ENCODE results near the gene KRT12.
"Not testable (repeated sequence)": the region's sequence is repeated elsewhere in the genome, so short reads cannot be mapped to it uniquely, and the experiment has no call there.

Gene KRT12

DNA sequence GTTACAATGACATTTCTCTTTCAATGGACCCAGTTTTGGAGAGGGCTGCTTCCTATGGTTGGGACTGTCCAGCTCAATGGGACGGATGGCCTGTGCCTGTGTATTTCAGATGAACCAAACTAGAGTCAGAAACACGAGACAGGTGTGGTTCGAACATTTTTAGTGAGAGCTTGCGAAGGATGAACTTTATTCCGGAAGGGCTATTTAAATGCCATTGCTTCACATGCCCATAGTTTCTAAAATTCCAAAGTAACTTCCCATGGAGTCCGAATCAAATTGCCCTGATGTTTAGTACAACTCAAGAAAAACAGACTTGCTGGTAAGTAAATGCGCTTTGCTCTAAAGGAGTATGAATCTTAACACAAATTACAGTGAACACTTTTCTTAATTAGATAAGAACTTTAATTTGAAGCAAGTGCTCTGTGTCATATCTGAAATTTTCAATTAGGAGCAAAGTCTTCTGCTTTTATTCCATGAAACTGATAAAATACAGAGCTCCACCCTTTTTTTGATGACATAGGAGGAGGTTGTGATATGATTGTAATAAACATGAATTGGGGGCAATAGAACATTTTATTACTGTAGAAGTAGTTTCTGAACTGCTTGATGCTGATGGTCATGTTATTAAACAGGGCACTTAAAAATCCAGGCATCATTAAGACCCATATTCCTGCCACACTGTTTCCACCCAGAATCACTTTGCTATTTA lies 16.8 kb upstream of the KRT12 start:
- no peak for FAIRE-seq

DNA sequence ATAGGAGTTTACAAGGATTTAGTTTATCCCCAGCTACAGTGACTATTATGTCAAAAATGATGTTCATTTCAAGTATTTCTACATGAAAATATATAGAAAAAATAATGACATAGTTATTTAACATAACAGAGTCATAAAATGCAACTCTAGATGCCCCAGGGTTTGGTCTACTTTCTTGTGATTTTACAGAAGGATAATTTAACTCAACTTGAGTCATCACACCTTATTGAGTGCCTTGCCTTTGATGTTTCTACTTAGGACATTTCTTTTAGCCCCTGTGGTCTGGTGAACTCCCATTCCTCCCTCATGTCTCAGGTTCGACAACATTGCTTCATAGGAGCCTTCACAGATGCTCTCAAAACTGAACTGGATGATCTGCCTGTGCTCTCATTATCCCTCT lies 16.0 kb upstream of the KRT12 start:
- no peak for FAIRE-seq

DNA sequence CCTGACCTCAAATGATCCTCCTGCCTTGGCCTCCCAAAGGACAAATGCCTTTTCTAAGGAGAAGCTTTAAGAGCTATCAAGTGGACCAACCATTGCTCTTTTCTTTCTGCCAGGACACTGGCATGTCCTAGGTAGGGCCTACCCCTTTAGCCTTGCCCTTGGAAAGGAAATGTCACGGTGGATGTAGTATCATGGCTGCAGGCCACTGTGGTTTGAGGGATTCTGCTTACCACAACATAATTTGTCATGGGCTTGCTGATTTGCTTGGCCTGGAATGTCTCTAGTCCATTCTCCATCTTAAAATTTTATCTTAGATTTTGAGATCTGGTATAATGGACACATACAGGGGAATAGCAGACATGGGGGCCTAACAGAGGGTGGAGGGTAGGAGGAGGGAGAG lies 12.0 kb upstream of the KRT12 start:
- FAIRE-seq, result no peak

DNA sequence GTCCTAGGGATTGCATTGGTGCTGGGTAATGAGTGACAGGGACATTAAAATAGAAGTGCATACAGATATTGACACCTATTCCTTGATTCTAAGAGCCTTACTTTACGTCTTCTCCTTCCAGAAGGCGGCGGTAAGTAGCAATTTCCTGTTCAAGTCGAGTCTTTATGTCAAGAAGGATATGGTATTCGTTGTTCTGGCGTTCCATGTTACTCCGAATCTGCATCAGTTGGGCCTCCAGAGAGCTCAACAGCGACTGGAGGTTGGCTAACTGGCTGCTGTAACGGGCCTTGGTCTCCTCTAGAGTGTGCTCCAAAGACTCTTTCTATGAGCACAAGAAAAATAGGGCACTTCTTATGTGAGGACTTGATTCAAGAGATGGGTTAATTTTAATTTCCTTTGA lies 11.0 kb upstream of the KRT12 start:
- FAIRE-seq, result no peak

DNA sequence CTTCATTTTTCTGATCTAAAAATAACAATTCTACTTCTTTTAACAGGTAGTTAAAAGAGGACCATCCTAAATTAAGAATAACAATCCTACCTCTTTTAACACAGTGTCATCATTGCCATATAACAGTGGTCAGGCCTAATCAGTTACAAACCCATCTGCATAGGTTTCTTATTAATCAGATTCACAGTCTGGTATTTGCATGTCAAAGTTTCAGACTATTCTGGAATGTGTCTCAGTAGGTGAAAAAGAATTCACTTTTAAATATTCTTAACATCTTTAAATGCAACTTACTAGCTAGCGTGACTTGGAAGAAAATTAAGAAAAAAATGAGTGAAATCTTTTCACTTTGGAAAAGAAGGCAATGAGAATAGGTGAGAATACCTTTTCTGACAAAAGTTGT lies 6.8 kb upstream of the KRT12 start:
- FAIRE-seq, result no peak

DNA sequence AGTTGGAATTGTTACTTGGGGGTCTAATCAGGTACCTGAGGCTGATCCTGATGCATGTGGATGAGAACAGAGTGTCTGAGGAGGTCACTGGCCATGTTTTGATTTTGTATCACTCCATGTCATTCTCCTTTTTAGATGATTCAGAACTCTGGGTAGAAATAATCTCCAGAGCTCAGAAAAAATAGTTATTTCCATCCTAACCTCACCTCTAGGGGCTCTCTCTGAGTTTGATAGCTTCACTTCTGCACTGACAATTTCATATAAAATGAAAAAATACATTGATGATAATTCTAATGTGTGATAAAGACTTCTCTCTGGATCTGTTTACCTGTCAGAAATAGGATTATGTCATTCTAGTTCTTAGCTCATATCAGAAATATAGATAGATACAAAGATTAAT lies 6.2 kb upstream of the KRT12 start:
- FAIRE-seq, result no peak

DNA sequence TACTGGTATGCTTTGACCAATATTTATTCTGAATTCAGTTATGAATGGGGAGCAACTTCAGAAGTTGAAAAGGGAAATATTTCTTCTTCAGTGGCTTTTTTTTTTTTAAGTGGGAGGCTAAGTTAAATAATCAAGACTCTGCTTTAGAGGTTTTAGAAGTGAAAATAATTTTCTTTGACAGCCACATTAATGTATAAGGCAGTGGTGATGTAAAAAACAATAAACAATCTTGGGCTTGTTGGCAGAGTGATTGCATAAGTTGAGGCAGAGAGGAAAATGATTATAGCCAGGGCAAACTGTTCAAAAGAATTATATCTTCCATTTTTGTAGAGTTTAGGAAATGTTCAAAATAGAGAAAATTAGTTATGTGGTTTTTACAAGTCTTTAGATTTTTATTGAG lies 5.4 kb upstream of the KRT12 start:
- FAIRE-seq, result no peak

DNA sequence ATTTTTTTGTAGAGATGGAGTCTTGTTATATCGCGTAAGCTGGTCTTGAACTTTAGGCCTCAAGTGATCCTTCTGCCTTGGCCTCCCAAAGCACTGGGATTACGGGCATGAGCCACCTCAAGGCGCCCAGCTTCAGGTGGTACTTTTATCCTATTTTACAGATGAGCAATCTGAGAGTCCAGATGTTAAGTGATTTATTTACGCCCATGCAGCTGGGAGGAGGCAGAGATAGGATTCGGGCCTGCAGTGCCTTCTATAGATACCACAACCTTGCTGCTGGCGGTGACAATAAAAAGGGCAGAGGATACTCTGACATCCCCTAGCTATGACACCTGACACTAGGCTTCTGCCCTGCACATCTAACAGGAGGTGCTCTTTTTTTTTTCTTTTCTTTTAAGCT lies 4.3 kb upstream of the KRT12 start:
- no peak for FAIRE-seq

DNA sequence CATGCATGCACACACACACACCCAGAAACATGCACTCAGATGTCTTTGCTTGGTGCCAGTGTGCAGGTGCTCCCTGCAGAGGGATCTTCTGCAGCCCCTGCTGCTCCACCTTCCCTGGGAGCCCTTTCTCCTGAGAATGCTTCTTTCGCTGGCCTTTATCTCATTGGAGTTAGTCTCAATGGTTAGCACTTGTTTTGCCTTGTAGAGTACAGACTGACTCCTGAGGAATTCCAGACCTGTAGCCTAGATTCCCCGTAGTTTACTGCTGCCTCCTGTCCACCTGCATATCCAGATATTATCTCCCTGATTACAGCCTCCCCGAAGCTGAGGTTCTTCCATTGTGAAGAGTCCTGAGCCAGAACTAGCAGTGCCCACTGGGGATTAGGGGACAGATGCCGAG lies 3.1 kb upstream of the KRT12 start:
- no peak for FAIRE-seq

DNA sequence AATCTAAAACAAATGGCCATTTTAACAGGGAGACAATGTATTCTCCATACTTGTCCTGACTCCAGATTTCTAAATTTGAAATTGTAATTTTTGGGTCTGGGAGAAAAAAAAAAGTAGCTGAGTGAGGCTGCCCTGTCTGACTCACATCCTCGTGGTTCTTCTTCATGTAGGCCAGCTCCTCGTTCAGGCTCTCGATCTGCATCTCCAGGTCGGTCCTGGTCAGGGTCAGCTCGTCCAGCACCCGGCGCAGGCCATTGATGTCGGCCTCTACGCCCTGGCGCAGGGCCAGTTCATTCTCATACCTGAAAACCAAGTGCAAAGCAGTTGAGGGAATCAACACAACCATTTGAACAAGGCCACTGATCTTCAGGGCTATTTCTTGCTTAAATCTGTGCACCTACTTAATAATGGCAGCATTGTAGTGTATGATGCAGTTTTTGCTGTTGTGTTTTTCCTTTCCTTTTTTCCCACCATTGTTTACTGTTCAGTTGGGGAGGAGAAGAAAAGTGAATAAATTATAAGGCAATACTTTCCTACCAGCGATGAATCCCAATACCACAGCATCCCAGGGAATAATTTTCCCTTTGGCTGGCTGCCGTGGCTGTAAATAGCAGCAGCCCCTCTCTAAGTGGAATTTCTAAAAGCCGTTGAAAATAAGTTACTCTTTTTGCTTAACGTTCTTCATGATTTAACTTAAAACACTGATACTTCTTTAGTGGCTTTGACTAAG lies 2.2 kb downstream of the KRT12 start:
- FAIRE-seq, result no peak

DNA sequence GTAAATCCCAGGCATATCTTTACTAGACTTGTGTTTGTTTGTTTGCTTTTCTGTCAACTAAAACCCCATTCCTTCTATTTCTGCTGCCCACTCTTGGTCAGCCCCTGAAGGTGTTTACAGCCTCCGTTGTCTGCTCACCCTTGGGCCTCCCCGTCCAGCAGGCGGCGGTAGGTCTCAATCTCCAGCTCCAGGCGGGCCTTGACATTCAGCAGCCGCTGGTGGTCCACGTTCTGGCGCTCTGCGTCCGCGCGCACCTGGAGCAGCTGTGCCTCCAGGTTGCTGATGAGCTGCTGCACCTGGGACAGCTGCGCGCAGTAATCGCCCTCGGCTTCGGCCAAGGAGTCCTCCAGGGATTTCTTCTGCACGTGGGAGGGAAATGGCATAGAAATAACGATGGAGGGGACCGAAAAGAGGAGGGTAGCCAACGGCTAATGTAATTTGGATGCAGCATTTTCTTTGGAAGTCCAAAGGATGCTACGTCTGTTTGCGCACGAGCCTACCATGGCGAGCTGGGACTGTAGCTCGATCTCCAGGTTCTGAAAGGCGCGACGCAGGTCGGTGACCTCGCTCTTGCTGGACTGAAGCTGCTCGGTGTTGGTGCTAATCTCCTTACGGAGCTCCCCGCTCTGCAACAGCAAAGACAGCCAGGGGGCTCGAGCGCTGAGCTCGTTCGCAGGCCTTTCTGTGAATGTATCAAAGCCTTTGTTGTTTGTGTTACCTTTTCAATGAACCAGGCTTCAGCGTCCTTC lies 3.9 kb downstream of the KRT12 start:
- no peak for FAIRE-seq

DNA sequence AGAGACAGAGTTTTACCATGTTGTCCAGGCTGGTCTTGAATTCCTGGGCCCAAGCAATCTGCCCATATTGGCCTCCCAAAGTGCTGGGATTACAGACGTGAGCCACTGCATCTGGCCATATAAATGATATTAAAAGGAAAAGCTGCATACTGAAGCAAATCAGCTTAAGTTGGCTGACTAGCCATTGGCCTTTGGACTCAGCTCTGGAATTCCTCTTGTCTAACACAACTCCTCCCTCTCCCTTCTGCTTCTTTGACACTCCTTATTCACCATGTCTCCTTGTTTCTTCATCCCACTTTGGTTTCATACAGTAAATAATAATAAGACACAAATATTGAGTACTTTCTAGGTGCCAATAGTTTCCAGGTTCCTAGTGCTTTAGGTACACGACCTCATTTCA lies 7.5 kb downstream of the KRT12 start:
- no peak for FAIRE-seq

DNA sequence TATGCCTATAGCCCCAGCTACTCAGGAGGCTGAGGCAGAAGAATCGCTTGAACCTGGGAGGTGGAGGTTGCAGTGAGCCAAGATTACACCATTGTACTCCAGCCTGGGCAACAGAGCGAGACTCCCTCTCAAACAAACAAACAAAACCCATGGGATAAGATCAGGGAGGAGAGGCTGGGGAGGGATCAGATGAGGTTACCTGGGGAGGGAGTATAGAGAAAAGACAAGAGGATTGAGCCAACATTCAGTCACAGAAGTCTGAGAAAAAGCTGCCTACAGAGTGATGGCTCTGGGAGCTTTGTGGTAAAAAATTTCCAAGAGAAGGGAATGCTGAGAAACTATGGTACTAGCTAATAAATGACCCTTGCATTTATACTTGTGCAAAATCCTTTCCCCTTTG lies 8.4 kb downstream of the KRT12 start:
- not testable (repeated sequence) for FAIRE-seq

DNA sequence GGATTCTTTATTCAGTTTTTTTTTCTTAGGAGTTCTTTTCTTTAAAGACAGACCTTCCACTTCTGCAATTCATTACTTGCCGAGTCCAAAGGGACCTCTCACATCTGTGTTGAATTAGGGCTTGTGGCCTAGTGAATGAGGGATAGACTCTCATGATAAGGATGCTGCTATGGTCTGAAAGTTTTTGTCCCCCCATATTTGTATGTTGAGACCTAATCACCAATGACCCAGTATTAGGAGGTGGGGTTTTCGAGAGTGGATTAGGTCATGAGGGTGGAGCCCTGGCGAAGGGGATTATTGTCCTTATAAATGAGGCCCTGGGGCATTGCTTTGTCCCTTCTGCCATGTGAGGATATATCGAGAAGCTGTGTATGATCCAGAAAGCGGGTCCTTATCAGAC lies 9.5 kb downstream of the KRT12 start:
- no peak for FAIRE-seq

DNA sequence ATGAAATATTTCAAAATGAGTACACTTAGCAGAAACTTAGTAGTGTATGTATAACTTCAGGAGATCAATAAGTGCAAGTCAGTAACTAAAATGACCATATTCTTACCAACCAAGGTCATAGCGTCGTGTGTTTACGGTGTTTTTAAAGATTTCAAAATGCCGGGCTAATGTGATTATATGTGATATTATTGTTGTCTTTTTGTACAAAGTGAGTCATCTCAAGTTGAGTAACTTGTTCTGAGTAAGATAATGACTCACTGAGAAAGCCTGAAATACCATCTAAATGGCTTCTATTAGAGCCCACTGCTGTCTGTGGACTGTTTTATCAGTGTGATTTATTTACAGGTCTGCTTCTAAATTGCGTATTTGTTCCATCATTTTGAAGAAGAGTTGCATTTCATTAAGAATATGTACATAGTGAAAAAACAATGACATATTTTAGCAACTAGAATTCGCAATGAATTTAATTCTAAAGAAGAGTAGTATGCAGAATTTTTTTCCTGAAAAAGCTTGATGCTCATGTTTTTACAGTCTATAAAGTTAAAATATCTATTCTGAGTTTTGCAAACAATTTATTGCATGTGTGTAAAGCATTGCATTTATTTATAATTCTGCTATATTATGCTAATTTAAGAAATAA lies 12.7 kb downstream of the KRT12 start:
- FAIRE-seq, result no peak

DNA sequence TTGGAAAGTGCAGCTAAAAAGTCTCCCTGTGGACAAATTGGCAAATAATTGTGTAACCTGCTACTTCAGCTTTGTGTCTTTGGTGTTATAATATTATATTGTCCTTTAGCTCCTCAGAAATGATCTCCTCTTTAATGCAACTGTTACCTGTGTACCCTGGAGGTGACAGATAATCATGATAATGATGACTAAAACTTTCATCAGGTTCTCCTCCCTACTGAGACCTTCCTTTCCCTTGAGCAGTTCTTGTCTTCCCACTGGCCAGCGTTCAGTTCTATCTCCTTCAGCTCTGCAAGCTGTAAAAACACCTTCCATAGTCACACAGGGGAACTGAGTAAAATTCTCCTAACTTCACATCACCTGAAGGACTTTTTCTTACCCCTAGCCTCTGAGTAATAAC lies 14.7 kb downstream of the KRT12 start:
- FAIRE-seq, result no peak

DNA sequence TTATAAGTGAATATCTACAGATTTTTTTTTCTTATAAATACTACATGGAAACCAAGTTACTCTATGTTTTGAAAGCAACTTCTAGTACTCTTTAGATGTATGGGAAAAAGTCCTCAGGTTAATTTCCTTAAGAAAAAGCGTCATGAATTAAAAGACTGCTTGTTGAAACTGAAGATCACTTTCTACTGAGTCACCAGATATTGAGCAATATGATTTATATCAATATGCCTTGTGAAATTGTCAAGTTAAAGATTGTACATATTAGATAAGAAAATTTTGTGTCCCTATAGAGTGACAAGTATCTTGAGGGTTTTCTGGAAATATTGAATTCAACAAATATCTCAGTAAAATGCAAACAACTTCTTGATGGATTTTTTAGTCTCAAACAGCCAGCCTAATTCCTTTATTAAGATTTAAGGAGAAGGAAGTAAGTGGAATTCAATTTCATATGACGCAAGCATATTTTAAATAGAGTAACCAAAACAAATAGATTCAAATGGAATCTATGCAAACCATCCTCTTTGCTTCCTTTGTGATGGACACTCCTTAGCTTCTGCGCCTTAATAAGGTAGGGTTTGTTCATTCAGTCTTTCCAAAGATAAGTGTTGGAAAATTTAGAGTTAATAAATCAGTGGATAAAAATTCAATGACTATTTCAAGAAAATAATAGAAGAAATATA lies 16.6 kb downstream of the KRT12 start:
- FAIRE-seq, result no peak

DNA sequence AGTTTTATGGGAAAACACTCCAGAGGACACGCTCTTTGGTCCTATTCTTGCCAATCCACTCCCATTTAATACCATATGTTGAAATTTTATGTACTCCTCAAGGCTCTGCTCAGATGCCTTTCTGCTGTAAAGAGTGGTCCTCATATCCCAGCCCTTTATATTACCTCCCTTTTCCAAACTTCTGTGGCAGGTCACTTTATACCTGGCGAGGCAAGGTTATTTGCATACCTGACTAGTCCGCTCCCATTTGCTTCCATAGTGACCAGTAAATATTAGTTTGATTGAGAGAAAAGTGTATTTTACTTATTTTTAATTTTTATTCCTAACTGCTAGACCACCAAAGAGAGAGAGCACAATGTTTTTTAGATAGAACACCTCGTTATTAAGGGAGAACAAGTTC lies 17.3 kb downstream of the KRT12 start:
- FAIRE-seq, result no peak

DNA sequence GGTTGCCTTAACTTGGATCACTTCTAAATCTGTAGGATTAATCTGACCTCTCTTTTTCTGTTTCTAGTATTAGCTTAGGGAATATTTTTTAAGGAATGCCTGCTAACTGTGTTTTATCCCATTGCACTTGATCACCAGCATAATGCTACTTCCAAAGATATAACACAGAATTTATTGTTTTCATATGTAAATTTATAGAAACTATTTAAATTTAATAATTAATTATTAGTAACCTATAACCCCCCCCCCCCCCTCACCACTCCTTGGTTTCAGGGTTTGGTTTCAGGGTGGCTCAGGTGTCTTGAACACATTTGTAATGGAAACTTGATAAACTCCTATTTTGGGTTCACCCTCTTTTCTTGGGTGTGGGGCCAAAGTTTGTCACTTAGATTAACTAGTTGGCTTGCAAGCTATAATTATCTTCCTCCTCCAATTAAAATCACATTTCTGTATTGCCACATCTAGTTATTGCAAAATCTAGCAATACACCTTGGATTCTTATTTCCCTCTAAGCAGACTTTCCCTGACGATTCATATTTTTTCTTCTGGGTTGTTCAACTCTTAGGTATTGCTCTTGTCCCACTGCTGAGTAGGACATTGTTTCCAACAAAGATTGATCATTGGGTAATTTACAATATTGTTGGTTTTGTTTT lies 18.3 kb downstream of the KRT12 start:
- no peak for FAIRE-seq

DNA sequence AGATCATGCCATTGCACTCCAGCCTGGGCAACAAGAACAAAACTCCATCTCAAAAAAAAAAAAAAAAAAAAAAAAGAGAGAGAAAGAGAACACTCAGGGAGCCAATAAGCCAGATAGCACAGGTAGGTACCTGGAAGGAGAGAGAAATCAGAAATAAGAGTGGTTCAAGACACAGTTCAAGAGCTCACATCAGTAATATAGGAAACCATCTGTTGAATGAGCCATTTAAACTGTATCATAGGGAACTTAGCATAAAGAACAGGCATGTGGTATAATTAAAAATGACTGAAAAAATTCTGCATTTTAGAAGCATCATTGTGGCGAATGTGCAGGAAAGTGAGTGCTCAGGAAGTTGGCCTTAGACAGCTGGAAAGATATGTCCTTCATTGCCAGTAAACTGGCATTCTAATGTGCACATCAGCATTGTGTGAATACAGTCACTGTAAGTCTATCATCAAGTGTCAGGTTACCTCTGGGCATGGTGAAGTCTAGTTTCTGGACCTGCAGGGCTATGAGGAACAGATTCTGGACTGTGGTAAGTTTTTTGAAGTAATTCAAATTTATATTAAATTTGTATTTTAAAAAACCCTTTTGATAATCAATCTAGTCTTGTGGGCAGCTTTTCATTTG lies 20.4 kb downstream of the KRT12 start:
- FAIRE-seq, result no peak

DNA sequence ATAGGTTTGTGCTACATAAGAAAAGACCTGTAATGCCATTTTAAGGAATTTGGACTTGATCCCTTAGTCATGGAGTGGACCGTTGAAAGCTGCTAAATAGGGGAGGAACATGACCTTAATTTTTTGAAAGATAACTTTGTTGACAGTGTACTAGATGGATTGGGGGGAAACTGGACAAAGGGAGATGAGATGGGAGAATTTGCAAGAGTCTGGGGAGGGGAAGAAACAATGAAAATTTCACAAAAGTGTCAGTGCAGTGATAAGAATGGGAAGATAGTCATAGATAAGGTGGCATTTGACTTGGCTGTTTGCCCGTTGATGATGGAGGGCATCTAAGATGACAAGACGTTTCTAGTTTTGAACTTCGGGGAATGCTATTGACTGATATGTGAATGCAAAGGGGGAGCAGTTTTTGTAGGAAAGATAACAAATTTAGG lies 22.3 kb downstream of the KRT12 start:
- FAIRE-seq, result no peak

DNA sequence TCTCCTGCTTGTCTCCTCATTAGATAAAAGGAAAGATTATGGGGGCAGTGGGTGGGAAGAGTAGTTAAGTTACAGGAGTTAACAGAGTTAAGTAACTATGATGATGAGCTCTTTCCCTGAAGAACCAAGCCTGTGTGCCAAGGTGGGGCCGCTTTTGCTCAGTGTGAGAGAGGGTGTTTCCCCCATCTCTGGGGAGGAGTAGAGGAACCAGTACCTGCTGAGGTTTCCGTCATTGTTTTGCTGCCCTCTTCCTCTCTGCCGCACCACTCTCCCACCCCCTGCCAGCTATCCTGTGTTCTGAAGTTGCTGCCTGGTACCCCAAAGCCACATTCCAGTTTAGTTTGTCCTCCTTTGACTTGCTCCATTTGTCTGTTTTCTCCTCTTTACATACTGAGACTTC lies 23.8 kb downstream of the KRT12 start:
- FAIRE-seq, result no peak

All from G401.6 (cell line).